HG03469 (cell line): ENCODE measurements around the gene GPR18.
A peak's percentile ranks its signal among the peaks of the same experiment; 100 is the strongest.
"Not testable (repeated sequence)": the region's sequence is repeated elsewhere in the genome, so short reads cannot be mapped to it uniquely, and the experiment has no call there.

Source experiments
- ATAC-seq: cut with Tn5 transposase; IDR thresholded peaks from one replicate; pipeline ENCODE4 v1.9.1; 2021; ENCODE audit warnings: mild to moderate bottlenecking, moderate library complexity, moderate number of reproducible peaks; ENCODE audit not compliant: unreplicated experiment

The GPR18 gene

GRCh38 chr13:99268822-99269221 is 10.6 kb upstream of the GPR18 start:
- no peak for ATAC-seq

GRCh38 chr13:99267927-99268326 is 9.7 kb upstream of the GPR18 start:
- no peak for ATAC-seq

GRCh38 chr13:99266827-99267226 is 8.6 kb upstream of the GPR18 start:
- no peak for ATAC-seq

GRCh38 chr13:99265821-99266426 is 7.7 kb upstream of the GPR18 start:
- ATAC-seq, result no peak

- ATAC-seq, result no peak
Measured at GRCh38 chr13:99265162-99265800, 7.1 kb upstream of the GPR18 start.

- ATAC-seq, result no peak
Measured at GRCh38 chr13:99264051-99264450, 5.9 kb upstream of the GPR18 start.

GRCh38 chr13:99263126-99263785 is 5.1 kb upstream of the GPR18 start:
- no peak for ATAC-seq

GRCh38 chr13:99261059-99261458 is 2.9 kb upstream of the GPR18 start:
- ATAC-seq, result no peak

- no peak for ATAC-seq
Measured at GRCh38 chr13:99260216-99260615, 2.0 kb upstream of the GPR18 start.

- no peak for ATAC-seq
Measured at GRCh38 chr13:99258946-99259345, 767 bp upstream of the GPR18 start.

GRCh38 chr13:99257291-99257690 is 888 bp downstream of the GPR18 start:
- no peak for ATAC-seq

- ATAC-seq, result no peak
Measured at GRCh38 chr13:99256709-99257108, 1.5 kb downstream of the GPR18 start.

- no peak for ATAC-seq
Measured at GRCh38 chr13:99256283-99256682, 1.9 kb downstream of the GPR18 start.

- no peak for ATAC-seq
Measured at GRCh38 chr13:99255271-99255670, 2.9 kb downstream of the GPR18 start.

GRCh38 chr13:99254830-99255229 is 3.3 kb downstream of the GPR18 start:
- ATAC-seq, result no peak

GRCh38 chr13:99251921-99252320 is 6.3 kb downstream of the GPR18 start:
- ATAC-seq, result no peak

GRCh38 chr13:99250982-99251825 is 7.0 kb downstream of the GPR18 start:
- ATAC-seq, result no peak

GRCh38 chr13:99249606-99250005 is 8.6 kb downstream of the GPR18 start:
- not testable (repeated sequence) for ATAC-seq

GRCh38 chr13:99249178-99249577 is 9.0 kb downstream of the GPR18 start:
- not testable (repeated sequence) for ATAC-seq

- ATAC-seq, result no peak
Measured at GRCh38 chr13:99246100-99246499, 12.1 kb downstream of the GPR18 start.

- ATAC-seq, result peak; percentile 60
Measured at GRCh38 chr13:99237981-99238662, 20.1 kb downstream of the GPR18 start.
